H1 (cell line): Measurements from ENCODE around the gene ZNF646. TPM values are rescaled to one million over a fixed set of nuclear protein-coding genes. Genes with fewer than 3 reads are reported as not detected.

Experiments
- CBX5 ChIP-seq: fragments of 300-800, 300-1000 bp; sonication (generic); IDR thresholded peaks from 2 replicates; pipeline ENCODE4 v1.7.1; 2016; ENCODE audit warnings: antibody characterized with exemption, low read length, low read depth
- CHD2 ChIP-seq: IDR thresholded peaks from 2 replicates; pipeline ENCODE4 v1.6.1; 2012; ENCODE audit warnings: low read length, improper control_type of control experiment
- CTBP2 ChIP-seq: IDR thresholded peaks from 2 replicates; pipeline ENCODE4 v1.7.0; 2011; ENCODE audit warnings: borderline replicate concordance, mild to moderate bottlenecking, moderate library complexity, mixed read lengths, low read length; ENCODE audit not compliant: insufficient read depth, insufficient read length
- EP300 ChIP-seq, 2 experiments: IDR thresholded peaks; 1 replicate in 1 of 2; 2 replicates in 1 of 2; pipeline ENCODE4 v1.6.1; 2011 to 2012; ENCODE audit warnings: low read depth in 2 of 2, low read length in 2 of 2, mild to moderate bottlenecking in 2 of 2, borderline replicate concordance in 1 of 2, inconsistent platforms in 1 of 2, moderate library complexity in 1 of 2
- JUND ChIP-seq: IDR thresholded peaks from 2 replicates; pipeline ENCODE4 v1.6.1; 2011; ENCODE audit warnings: mild to moderate bottlenecking, improper control_type of control experiment, low read length
- KDM5A ChIP-seq: fragments of 200-600 bp; IDR thresholded peaks from 2 replicates; pipeline ENCODE4 v1.7.1; 2012; ENCODE audit warnings: mild to moderate bottlenecking, low read length, inconsistent platforms, mixed read lengths
- MAFK ChIP-seq: IDR thresholded peaks from 2 replicates; pipeline ENCODE4 v1.6.1; 2012; ENCODE audit warnings: low read depth, mild to moderate bottlenecking, improper control_type of control experiment, low read length
- NRF1 ChIP-seq: IDR thresholded peaks from 2 replicates; pipeline ENCODE4 v1.6.1; 2011; ENCODE audit warnings: mild to moderate bottlenecking, low read depth, low read length, improper control_type of control experiment
- POLR2AphosphoS5 ChIP-seq: IDR thresholded peaks from 2 replicates; pipeline ENCODE4 v1.6.1; 2011; ENCODE audit warnings: low read depth, low read length
- RFX5 ChIP-seq: IDR thresholded peaks from 2 replicates; pipeline ENCODE4 v1.6.1; 2011; ENCODE audit warnings: low read depth, low read length, improper control_type of control experiment, borderline replicate concordance
- RNF2 ChIP-seq: fragments of 200-900, 300-1000 bp; sonication (generic); IDR thresholded peaks from 2 replicates; pipeline ENCODE4 v1.7.1; 2016; ENCODE audit warnings: borderline replicate concordance, low read depth, mild to moderate bottlenecking, antibody characterized with exemption, low read length; ENCODE audit not compliant: poor library complexity, severe bottlenecking; ENCODE audit errors: missing control alignments
- RXRA ChIP-seq: IDR thresholded peaks from 2 replicates; pipeline ENCODE4 v1.6.1; 2011; ENCODE audit warnings: low read depth, mild to moderate bottlenecking, low read length, moderate library complexity; ENCODE audit not compliant: insufficient read depth
- SP1 ChIP-seq: IDR thresholded peaks from 2 replicates; pipeline ENCODE4 v1.6.1; 2011; ENCODE audit warnings: low read depth, low read length
- TAF7 ChIP-seq: optimal IDR thresholded peaks from 2 replicates; pipeline ENCODE3; 2011; ENCODE audit warnings: low read depth, mild to moderate bottlenecking, inconsistent platforms, low read length, moderate library complexity, borderline replicate concordance
- TBP ChIP-seq: IDR thresholded peaks from 2 replicates; pipeline ENCODE4 v1.6.1; 2011; ENCODE audit warnings: low read depth, low read length, improper control_type of control experiment
- TEAD4 ChIP-seq: IDR thresholded peaks from 2 replicates; pipeline ENCODE4 v1.6.1; 2012; ENCODE audit warnings: low read depth, low read length, inconsistent platforms, mixed read lengths
- ZNF274 ChIP-seq: IDR thresholded peaks from 2 replicates; pipeline ENCODE4 v1.7.0; 2012; ENCODE audit warnings: low read length, borderline replicate concordance; ENCODE audit errors: extremely low read depth
- polyA plus RNA-seq, 7 experiments: library from polyadenylated mRNA; depleted of rRNA in 3 of 7; stranded (reverse) in 5 of 7; unstranded in 2 of 7; fragments of >200 nt in 5 of 7; fragments of 200-250 nt in 2 of 7; gene quantifications; 1 replicate in 5 of 7; 2 replicates in 1 of 7; 4 replicates in 1 of 7; pipeline versions ENCODE4 v1.2.1 to v1.2.3, GENCODE V29; 2011 to 2013; ENCODE audit warnings: missing spikeins in 2 of 7, mixed read lengths in 2 of 7
- total RNA-seq: library from RNA; stranded (reverse); fragmentation: NEBNext Ultra II Directional; extraction: Animal tissue kit (Norgen Biotek cat#: 25700); gene quantifications from 2 replicates; pipeline ENCODE4 v1.2.1, GENCODE V29; 2021
- TF ChIP-seq, protein P1 (sequence below): IDR thresholded peaks from 2 replicates; pipeline ENCODE4 v1.6.1; 2012; ENCODE audit warnings: inconsistent platforms
- TF ChIP-seq, protein P2 (sequence below): IDR thresholded peaks from 2 replicates; pipeline ENCODE4 v1.6.1; 2011; ENCODE audit warnings: low read length, improper control_type of control experiment
- TF ChIP-seq, protein P3 (sequence below): IDR thresholded peaks from 2 replicates; pipeline ENCODE4 v1.6.1; 2012; ENCODE audit warnings: inconsistent platforms
- TF ChIP-seq, protein P4 (sequence below): IDR thresholded peaks from 2 replicates; pipeline ENCODE4 v1.6.1; 2011; ENCODE audit warnings: low read depth, mild to moderate bottlenecking, low read length; ENCODE audit not compliant: insufficient read depth

The ZNF646 gene
- total and polyA plus RNA-seq, 2 of the 8 experiments (the other 6 are each of a cell fraction or from before 2014, with no cell fraction given) = 6.5 to 25.0 TPM

DNA sequence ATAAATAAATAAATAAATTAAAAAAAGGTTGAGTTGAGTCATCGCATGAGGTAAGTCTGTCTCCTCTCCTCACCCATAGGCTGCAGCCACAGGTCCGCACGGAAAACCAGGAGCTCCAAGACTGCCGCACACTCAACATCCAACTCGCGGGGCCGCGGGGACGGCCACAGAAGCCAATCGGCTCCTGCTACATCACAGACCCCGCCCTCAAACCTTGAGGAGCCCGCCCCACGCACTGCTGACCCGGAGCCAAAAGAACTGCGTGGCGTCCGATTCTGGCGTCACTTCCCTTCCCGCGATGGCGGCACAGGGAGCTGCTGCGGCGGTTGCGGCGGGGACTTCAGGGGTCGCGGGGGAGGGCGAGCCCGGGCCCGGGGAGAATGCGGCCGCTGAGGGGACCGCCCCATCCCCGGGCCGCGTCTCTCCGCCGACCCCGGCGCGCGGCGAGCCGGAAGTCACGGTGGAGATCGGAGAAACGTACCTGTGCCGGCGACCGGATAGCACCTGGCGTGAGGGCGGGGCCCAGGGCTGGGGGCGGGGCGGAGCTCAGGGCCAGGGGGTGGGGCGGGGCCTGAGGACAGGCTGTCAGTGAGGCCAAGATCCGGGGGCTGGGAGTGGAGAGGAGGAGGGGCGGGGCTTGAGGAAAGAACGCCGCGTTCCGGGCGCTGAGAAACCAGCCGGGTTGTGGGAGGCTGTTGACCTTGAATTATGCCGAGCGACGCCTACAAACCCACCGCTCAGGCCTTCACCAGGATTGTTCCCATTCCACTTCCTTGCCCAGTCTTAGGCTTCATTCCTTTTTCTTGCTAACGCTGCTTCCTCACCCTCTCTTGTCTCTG is 43.4 kb downstream of the ZNF646 start, which contains the start of gene KAT8 (continued):
- TF ChIP-seq EP300 (IDR thresholded peaks at IDR 0.05; ENCODE audit: borderline replicate concordance in 1 of 2, low read depth in 2 of 2, low read length in 2 of 2) (no peak), POLR2AphosphoS5 (peak; percentile 92), NRF1 (no peak), RFX5 (no peak), CTBP2 (no peak), MAFK (no peak), CBX5 (no peak), ZNF274 (no peak), TEAD4 (no peak), JUND (no peak; the same call in 1 of the 2 replicates), TAF7 (peak; percentile 88), SP1 (no peak; the same call in 1 of the 2 replicates), TBP (peak; percentile 88), RXRA (no peak), RNF2 (no peak), CHD2 (peak; percentile 73), KDM5A (peak; percentile 94)
- TF ChIP-seq, protein P1, sequence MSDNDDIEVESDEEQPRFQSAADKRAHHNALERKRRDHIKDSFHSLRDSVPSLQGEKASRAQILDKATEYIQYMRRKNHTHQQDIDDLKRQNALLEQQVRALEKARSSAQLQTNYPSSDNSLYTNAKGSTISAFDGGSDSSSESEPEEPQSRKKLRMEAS = 0 out of 2 replicates have a peak, but pooled peaks have one; percentile 23
- TF ChIP-seq, protein P2, sequence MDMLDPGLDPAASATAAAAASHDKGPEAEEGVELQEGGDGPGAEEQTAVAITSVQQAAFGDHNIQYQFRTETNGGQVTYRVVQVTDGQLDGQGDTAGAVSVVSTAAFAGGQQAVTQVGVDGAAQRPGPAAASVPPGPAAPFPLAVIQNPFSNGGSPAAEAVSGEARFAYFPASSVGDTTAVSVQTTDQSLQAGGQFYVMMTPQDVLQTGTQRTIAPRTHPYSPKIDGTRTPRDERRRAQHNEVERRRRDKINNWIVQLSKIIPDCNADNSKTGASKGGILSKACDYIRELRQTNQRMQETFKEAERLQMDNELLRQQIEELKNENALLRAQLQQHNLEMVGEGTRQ = no peak
- TF ChIP-seq, protein P3, sequence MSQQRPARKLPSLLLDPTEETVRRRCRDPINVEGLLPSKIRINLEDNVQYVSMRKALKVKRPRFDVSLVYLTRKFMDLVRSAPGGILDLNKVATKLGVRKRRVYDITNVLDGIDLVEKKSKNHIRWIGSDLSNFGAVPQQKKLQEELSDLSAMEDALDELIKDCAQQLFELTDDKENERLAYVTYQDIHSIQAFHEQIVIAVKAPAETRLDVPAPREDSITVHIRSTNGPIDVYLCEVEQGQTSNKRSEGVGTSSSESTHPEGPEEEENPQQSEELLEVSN = no peak
- TF ChIP-seq, protein P4, sequence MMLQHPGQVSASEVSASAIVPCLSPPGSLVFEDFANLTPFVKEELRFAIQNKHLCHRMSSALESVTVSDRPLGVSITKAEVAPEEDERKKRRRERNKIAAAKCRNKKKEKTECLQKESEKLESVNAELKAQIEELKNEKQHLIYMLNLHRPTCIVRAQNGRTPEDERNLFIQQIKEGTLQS = no peak
